SH-SY5Y (cell line): ENCODE measurements around the gene SIGLEC7.

Source experiments
- GATA2 ChIP-seq: IDR thresholded peaks from 2 replicates; pipeline ENCODE4 v1.6.1; 2011; ENCODE audit warnings: mild to moderate bottlenecking, low read depth, low read length
- GATA3 ChIP-seq: IDR thresholded peaks from 2 replicates; pipeline ENCODE4 v1.6.1; 2011; ENCODE audit warnings: low read depth, mild to moderate bottlenecking, low read length, moderate library complexity

Gene SIGLEC7

DNA sequence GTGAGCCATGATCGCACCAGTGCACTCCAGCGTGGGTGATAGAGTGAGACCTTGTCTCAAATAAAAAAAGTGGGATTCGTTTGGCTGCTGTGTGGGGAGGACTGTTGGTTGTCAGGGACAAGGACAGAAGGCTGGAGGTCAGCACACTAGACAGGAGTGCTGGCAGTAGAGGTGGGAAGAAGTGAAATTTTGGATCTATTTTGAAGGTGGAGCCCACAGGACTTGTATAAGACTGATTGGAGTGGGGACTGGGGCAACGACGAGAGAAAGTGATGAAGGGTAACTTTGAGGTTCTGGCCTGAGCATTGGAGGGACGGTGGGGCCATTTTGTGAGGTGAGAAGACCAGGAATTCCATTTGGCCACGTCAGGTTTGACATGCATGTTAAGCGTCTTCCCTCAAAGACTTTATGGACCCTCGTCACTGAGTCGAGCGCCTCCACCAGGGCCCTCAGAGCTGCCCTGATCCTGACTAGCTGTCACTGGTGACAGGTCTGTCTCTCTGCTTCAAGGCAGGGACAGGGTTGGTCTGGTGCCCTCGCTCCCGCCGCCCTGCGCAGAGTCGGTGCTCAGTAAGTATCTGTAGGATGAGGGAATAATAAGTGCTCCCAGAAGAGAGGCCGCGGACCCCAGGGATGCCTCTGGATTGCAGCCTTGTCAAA is 34.6 kb upstream of the SIGLEC7 start:
- TF ChIP-seq GATA3 (no peak), GATA2 (no peak)

DNA sequence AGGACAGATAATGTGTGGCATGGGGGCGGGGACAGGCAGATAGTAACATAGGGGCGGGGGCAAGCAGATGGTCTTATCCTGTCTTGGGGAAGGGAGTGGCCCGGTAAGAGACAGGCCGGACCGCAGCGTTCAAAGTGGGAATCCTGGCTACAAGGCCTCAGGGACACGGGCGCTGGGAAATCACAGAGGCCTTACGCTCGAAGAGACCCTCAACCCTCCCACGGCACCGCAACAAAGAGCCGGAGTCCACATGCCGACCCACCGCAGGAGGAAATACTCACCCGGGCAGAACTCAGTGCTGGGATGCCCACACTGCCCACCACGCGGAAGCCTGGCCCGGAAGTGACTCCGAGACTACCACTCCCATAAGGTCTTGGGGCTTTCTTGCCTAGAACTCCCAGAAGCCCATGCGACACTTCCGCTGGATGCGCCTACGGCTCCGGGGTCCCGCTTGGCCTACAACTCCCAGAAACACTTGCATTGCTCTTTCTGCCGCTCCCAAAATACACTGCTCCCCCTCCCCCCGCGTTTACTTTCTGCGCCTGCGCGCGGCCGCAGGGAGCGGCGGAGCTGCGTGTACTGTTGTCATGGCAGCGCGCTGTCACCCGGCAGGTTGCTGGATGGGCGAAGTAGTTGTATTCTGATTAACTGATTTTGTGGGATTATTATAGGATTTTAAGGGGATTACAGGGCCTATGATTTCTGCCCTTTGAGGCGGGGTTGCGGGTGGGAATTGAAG is 33.9 kb upstream of the SIGLEC7 start, which contains the start of gene CTU1:
Gene CTU1, minus strand, starts transcription at position 344 of the 739 bp plus-strand sequence. CDS start 3,840 bp downstream, outside the sequence.
- no peak for TF ChIP-seq GATA3
- TF ChIP-seq GATA2: no peak

DNA sequence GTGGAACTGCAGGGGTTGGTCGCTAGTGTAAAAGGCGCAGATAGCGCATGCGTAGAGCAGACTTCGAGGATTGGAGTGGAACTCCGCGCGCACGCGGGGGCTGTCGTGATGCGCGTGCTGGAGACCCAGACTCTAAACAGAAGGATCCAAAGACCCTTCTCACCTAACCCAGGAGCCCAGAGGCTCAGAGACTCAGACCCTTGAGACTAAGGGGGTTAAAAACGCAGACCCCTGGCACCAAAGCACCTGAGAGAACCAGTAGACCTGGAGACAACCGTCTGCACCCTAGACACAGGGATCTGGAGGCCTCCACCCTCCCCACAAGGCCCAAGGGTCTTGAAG is 33.3 kb upstream of the SIGLEC7 start:
- TF ChIP-seq GATA3 (no peak), GATA2 (no peak)

DNA sequence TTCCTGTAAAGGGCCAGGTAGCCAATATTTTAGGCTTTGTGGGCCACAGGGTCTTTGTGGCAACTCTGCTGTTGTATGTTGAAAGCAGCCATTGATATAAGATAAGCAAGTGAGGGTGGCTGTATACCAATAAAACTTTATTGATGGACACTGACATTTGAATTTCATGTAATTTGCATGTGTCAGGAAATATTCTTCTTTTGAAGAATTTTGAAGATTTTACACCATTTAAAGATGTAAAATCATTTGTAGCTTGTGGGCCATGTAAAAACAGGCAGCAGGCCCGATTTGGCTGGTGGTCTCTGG is 31.5 kb upstream of the SIGLEC7 start:
- TF ChIP-seq GATA2 (no peak), GATA3 (no peak)

DNA sequence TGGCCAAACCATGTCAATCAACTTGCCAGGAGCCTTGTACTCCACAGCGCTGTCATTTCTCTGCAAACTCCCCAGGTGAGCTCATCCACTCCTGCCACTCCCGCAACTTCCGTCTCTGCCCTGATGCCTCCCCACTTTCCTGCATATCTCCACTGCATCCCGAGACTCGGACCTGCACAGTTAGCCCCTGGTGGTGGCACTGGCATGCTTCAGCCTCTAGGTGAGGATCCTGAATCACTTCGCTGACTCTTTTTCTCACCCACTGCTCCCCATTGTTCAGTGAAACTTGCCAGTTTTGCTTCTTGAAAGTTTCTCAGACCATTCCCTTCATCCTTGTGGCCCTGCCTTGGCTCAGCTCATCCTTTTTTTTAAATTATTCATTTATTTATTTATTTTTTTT is 30.5 kb upstream of the SIGLEC7 start:
- TF ChIP-seq GATA2 (no peak), GATA3 (no peak)

DNA sequence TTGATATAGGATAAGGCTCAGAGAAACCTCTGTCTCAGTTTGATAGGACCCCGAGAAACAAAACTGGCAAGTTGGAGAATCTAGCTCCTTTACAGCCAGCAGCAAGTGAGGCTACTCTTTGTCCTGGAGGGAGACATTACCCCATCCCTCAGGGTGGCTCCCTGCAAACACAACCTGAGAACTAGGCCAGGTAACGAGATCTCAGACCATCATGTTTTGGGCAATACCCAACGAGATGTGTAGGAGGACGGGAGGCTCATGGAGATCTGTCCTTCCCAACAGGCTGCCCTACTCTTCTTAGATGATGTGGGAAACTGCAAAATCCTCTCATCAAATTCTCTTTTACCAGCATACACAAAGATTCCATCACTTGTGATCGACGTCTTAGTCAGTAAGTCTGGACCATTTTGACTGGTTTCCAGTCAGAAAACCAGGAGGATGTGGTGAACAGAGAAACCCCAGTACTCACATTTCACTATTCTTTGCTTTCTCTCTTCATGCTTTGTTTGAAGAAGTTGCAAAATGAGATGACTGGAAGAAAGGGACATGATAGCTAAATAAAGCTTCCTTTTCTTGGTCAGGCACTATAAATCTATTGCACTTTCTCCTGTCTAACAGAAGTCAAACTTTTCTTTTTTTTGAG is 27.9 kb upstream of the SIGLEC7 start:
- TF ChIP-seq GATA2: no peak
- no peak for TF ChIP-seq GATA3

DNA sequence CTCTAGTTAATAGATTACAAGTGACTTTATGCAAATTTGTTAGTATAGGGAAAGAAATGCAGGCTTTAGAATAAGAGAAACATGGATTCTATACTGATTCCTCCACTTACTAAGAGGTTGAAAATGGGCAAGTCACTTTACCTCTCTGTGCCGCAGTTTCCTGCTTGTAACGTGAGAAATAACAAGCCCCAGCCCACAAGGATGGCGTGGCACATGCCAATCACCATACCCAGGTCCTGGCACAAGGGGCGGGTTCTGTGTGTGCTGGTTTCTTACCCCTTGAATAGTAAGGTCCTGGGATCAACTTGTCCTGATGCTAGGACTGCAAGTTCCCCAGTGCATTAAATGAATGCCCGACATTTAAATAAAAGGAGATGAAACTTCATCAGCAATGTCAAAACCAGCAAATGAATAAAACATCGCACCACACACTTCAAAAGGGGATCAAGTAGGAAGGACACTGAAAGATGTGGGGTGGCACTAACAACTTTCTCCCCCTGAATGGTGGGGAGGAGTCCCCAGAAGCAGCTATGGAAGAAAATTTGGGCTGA is 25.3 kb upstream of the SIGLEC7 start:
- TF ChIP-seq GATA2 (no peak), GATA3 (no peak)

DNA sequence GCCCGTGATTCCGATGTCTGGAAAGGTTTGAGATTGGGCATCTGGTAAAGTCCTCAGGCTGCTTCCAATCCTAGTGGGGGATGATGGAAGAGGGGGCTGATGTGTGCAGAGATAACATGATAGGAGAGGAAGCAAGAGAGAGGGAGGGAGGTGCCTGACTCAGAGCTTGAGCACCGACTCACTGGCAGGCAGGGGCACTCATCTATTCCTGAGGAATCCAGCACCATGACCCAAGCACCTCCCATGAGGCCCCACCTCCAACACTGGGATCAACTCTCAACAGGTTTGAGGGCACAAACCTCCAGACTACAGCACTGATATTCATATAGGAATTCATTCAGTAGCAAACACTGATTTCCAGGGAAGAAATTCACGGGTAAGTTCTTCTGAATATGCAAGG is 23.0 kb upstream of the SIGLEC7 start:
- TF ChIP-seq GATA3 (no peak), GATA2 (no peak)

DNA sequence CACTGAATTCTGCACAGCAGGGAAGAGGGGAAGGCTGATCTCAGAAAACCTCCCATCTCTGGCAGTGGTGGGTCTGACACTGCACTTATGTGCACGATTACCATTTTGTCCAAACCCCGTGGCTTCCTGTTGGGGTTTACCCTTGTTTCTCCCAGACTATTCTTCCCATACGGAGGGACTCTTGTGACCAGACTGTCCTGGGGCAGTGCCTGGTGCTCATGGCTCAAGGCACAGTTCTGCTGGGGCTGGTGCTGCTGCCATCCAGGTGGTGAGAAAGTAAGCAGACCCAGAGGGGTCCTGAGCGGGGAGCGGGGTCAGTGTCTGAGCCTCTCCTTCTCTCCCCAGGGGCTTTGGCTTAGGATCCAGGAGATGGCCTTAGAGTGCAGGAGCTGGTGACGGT is 22.5 kb upstream of the SIGLEC7 start:
- TF ChIP-seq GATA3 (no peak), GATA2 (no peak)

DNA sequence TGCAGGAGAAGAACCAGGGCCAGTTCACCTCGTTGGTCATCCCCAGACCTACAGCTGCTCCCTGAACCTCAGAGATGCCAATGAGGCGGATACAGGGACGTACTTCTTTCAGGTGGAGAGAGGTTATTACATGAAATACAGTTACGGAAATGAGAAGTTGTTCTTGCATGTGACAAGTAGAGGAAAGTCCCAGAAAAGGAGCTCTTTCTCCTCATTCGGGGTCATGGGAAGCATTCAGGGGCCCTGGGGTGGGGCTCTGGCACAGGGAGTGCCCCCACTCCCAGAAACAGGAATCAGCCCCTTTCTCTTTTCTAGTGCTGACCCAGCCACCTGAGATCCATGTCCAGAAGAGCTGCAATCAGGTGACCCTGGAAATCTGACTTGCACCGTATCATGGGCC is 21.9 kb upstream of the SIGLEC7 start:
- TF ChIP-seq GATA3 (no peak), GATA2 (no peak)

DNA sequence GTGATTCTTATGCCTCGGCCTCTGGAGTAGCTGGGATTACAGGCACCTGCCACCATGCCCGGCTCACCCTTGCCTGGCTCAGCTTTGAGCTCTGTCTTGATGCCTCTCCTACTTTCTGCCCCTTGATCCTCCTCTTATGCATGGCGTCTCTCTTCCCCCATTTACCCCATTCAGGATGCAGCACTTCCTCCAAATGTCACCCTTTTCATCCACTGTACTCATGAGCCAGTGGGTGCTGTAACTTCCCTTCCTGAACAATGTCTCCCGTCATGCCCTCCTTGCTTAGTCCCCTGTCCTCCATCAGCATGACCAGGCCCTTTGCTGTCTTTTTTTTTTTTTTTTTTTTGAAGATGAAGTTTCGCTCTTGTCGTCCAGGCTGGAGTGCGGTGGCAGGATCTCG is 20.8 kb upstream of the SIGLEC7 start:
- no peak for TF ChIP-seq GATA2
- TF ChIP-seq GATA3: no peak

DNA sequence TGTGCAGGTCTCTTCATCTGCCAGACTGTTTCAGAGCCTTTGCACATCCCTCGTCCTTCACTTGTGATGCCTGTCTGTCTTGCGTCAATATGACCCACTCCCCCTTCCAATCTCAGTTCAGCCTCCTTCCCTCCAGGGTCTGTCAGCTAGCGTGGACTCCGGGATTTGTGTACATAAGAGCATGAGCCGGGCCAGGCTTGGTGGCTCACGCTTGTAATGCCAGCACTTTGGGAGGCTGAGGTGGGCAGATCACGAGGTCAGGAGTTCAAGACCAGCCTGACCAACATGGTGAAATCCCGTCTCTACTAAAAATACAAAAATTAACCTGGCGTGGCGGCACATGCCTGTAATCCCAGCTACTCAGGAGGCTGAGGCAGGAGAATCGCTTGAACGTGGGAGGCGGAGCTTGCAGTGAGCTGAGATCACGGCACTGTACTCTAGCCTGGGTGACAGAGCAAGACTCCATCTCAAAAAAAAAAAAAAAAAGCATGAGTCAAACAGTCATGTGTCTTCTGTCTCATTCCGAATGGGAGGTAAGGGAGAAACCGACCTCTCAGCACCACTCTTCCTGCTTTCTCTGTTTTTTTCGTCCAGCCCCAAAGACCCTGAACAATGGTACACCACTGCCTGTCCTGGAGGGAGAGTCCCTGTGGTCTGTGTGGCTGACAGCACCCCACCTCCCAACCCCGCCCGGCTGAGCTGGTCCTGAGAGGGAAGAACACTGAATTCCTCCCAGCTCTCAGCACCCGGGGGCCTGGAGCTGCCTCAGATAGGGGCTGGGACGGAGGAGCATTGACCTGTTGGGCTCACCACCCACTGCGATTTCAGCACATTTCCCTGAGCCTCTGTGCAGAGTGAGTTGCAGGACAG is 19.8 kb upstream of the SIGLEC7 start:
- TF ChIP-seq GATA2 (no peak), GATA3 (no peak)

DNA sequence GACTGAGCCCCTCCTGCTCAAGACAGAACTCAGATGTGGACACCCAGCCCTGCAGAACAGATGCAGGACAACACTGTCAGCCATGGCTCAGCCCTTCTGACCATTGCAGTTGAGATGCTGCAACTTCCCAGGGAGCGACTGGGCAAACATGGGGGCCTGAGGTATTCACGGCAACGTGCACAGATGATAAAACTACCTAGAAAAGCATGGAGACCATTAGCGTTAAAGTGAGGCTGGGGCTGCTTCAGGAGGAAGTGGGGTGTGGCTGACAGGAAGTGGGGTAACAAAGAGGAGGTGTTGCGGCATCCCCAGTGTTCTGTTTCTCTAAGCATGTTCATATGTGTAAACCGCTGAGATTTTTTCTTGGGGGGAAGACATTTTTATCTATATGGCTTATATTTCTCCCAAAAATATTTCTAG is 18.7 kb upstream of the SIGLEC7 start:
- TF ChIP-seq GATA2: no peak
- no peak for TF ChIP-seq GATA3

DNA sequence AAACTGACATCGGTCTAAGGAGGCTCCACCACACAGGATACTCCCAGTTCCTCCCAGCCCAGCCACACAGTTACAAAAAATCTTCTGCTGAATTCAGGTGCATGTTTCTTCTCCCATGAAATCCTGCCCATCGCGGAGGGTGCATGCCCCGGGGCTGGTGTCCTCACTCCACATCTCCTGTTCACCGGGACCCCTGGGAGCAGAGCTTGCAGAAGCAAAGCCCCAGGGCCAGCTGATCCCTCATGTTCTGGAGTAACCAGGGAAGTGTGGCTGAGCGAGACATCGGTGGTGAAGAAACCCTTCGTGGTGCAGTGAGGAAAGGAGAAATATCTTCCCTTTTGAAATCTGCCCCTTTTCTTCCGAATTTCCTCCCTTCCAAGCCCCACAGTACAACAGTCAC is 18.3 kb upstream of the SIGLEC7 start:
- TF ChIP-seq GATA2 (no peak), GATA3 (no peak)
